Upper lobe of right lung (tissue), 1 donor: ENCODE measurements around the gene ZNF212. TPM values are rescaled to one million over a fixed set of nuclear protein-coding genes. Genes with fewer than 3 reads are reported as not detected.

Experiments used
- ATAC-seq: fragments of 200-7000 bp; cut with Tn5 transposase; one replicate; pipeline ENCODE4 v1.9.1; 2020; ENCODE audit warnings: mild to moderate bottlenecking, moderate library complexity
- DNase-seq: peaks from one replicate; pipeline ENCODE4 v3.0.0-alpha.2; 2020
- H3K27ac ChIP-seq: fragments of 200-600 bp; one replicate; pipeline ENCODE4 v1.8.0; 2022
- H3K27me3 ChIP-seq: fragments of 200-600 bp; one replicate; pipeline ENCODE4 v1.8.0; 2022; ENCODE audit warnings: mild to moderate bottlenecking
- H3K36me3 ChIP-seq: fragments of 200-600 bp; one replicate; pipeline ENCODE4 v1.8.0; 2022
- H3K4me1 ChIP-seq: fragments of 200-600 bp; one replicate; pipeline ENCODE4 v1.8.0; 2022
- H3K4me3 ChIP-seq: fragments of 200-600 bp; one replicate; pipeline ENCODE4 v1.8.0; 2022; ENCODE audit warnings: mild to moderate bottlenecking
- H3K9me3 ChIP-seq: fragments of 200-600 bp; one replicate; pipeline ENCODE4 v1.8.0; 2022
- intact Hi-C: fragments of 100-400 bp; cut with DNase I; formaldehyde crosslinking; loops from one replicate; pipeline ENCODE4 v1.11.0; 2022
- long read RNA-seq: library from polyadenylated mRNA; unstranded; transcript quantifications from one replicate; pipeline ENCODE4 v2.0.0, GENCODE V29; 2021
- total RNA-seq: library from RNA; stranded (reverse); fragmentation: NEBNext Ultra II Directional; extraction: Animal tissue kit (Norgen Biotek cat#: 25700); gene quantifications from one replicate; pipeline ENCODE4 v1.2.1, GENCODE V29; 2021
- TF ChIP-seq, protein P1 (sequence below): fragments of 200-600 bp; IDR thresholded peaks from one replicate; pipeline ENCODE4 v1.8.0; 2022; ENCODE audit warnings: antibody characterized with exemption
- donor health status: DM: no; HTN: yes; CAD: no; lungs with severe emphysema.

The ZNF212 gene
- total RNA-seq = 10.2 TPM
- long read RNA-seq, partial matches to known transcripts = 0 of 2 reads
- long read RNA-seq, other reads (novel, unspliced or antisense) = 1 of 2 reads

DNA sequence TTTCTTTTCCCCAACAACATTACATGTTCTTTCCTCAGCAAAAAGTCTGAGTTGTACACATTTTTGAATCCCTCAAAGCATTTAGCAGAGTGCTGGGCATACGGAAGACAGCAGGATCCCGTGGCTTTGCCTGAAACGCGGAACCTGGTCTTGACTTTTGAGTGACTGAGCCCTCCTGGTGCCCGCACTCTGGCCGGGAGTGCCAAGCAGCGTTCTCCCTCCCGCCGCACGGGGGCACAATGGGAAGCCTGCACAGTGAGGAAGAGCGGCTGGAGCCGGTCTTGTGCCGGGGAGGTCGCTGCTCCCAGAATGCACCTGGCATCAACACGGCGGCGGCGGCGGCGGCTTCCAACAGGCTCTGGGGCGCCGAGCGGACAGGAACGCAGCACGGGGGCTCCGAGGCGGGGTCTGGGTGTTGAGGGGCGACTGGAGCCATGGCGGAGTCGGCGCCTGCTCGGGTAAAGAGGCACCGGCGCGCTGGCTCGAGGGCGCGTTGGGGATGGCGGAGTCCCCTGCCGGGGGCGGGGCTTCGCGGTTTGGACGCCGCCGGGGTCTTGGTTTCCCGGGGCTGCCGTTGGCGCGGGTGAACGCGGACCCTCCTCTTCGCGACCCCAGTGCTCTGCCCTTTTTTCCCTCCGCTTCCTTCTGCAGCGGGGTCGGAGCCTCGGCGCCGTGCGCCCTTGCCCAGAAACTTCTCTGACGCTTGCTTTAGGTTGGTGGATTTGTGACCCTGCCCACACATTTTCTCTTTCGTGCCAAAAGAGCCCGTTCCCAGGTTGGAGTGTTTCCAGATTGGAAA is at the start of gene ZNF212:
ZNF212 (plus strand) TSS at position 307 of the 799 bp plus-strand sequence; CDS start at position 435, 128 bp downstream.
- ATAC-seq (peak; percentile 100), DNase-seq (peak; percentile 96)
- Histone ChIP-seq H3K4me3 (peak within 1 kb of the TSS; percentile 95), H3K27me3 (no peaks in the 10 kb centered on the region), H3K27ac (peak within 1 kb of the TSS; percentile 72), H3K36me3 (no peaks in the 10 kb centered on the region), H3K9me3 (no peaks in the 10 kb centered on the region), H3K4me1 (peaks cover 16% of the 10 kb centered on the region)
- intact Hi-C loops = no loop called here
- TF ChIP-seq, protein P1, sequence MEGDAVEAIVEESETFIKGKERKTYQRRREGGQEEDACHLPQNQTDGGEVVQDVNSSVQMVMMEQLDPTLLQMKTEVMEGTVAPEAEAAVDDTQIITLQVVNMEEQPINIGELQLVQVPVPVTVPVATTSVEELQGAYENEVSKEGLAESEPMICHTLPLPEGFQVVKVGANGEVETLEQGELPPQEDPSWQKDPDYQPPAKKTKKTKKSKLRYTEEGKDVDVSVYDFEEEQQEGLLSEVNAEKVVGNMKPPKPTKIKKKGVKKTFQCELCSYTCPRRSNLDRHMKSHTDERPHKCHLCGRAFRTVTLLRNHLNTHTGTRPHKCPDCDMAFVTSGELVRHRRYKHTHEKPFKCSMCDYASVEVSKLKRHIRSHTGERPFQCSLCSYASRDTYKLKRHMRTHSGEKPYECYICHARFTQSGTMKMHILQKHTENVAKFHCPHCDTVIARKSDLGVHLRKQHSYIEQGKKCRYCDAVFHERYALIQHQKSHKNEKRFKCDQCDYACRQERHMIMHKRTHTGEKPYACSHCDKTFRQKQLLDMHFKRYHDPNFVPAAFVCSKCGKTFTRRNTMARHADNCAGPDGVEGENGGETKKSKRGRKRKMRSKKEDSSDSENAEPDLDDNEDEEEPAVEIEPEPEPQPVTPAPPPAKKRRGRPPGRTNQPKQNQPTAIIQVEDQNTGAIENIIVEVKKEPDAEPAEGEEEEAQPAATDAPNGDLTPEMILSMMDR = peak; percentile 87

DNA sequence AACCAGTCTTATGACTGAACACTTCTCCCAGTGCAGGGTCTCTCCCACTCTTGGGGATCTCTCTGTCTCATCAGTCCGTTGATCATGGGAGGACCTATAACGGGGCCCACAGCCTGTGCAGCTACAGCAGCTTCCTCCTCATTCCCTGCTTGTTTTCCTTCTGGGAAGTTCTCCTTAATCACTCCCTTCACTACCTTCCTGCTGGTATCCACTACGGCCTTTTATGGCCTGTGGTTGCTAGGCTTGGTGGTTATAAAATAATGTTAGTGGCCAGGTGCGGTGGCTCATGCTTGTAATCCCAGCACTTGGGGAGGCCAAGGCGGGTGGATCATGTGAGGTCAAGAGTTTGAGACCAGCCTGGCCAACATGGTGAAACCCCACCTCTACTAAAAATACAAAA is 47.6 kb upstream of the ZNF212 start:
- intact Hi-C loops = no loop called here
- Histone ChIP-seq H3K9me3 (no peaks in the 10 kb centered on the region), H3K4me3 (no peak overlapping the region), H3K4me1 (peaks cover 9% of the 10 kb centered on the region), H3K36me3 (no peaks in the 10 kb centered on the region), H3K27ac (no peak overlapping the region), H3K27me3 (no peaks in the 10 kb centered on the region)
- ATAC-seq = no peak
- TF ChIP-seq, protein P1 = no peak
- DNase-seq = no peak

- H3K27me3 ChIP-seq = no peaks in the 10 kb centered on the region
- TF ChIP-seq, protein P1 = no peak
- ATAC-seq (no peak), DNase-seq (no peak)
- H3K4me1 ChIP-seq = peaks cover 15% of the 10 kb centered on the region
- H3K36me3 ChIP-seq = peaks cover 17% of the 10 kb centered on the region
- peak overlapping the region; percentile 80 for H3K4me3 ChIP-seq
- H3K27ac ChIP-seq = peak overlapping the region; percentile 85
- H3K9me3 ChIP-seq = no peaks in the 10 kb centered on the region
- intact Hi-C loops = no loop called here
These were observed 44.7 kb upstream of the ZNF212 start for GRCh38 chr7:149194799-149195179.

DNA sequence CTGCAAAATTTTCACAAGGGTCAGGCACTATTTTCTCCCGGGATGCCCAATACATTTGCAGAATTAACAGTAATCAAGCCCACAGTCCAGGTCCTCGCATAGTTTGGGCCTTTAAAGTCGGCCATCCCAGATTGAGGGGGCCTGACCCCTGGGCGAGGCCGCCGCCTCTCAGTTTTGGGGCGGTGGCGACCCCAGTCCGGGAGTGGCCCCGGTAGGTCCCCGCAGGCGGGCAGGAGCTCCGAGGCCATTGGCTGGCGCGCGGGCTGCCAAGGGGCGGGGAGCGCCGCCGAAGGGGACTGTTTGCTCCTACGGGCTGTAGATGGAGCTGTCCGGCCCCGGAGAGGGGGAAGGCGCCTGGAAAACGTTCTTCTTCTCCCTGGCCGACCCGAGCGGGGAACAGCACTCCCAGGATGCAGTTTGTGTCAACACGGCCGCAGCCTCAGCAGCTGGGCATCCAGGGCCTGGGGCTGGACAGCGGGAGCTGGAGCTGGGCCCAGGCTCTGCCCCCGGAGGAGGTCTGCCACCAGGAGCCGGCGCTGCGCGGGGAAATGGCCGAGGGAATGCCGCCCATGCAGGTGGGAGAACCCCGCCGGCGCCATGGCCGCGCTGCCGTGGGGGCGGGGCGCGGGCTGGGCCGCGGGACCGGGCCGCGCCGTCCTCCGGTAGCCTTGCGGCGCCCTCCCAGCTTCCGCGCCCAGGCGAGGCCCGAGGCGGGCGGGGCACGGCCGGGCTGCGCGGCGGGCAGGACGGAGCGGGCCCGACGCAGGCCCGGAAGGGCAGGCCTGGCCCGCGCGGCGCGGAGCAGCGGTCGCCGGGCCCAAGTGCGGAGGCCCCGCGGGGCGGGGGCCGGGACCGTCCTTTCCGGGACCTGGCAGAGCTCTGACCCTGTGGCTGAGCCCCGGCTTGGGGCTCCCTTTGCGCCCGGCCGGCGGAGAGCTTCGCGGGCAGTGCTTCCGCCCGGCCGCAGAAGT is 44.0 kb upstream of the ZNF212 start, which contains the start of gene ZNF282:
ZNF282 (plus strand) TSS at position 367 of the 971 bp plus-strand sequence; CDS start at position 411, 44 bp downstream.
- TF ChIP-seq, protein P1 = peak; percentile 73
- ATAC-seq (peak; percentile 98), DNase-seq (peak; percentile 95)
- peak within 1 kb of the TSS; percentile 80 for H3K4me3 ChIP-seq
- no peaks in the 10 kb centered on the region for H3K9me3 ChIP-seq
- peaks cover 15% of the 10 kb centered on the region for H3K4me1 ChIP-seq
- H3K27me3 ChIP-seq = no peaks in the 10 kb centered on the region
- peaks cover 23% of the 10 kb centered on the region for H3K36me3 ChIP-seq
- intact Hi-C loops = no loop called here
- H3K27ac ChIP-seq = peak within 1 kb of the TSS; percentile 85

- no peaks in the 10 kb centered on the region for H3K27me3 ChIP-seq
- H3K36me3 ChIP-seq = peaks cover 31% of the 10 kb centered on the region
- intact Hi-C loops = no loop called here
- H3K27ac ChIP-seq = peak overlapping the region; percentile 85
- H3K4me1 ChIP-seq = peaks cover 15% of the 10 kb centered on the region
- H3K4me3 ChIP-seq = peak overlapping the region; percentile 80
- TF ChIP-seq, protein P1 = no peak
- ATAC-seq = no peak
- H3K9me3 ChIP-seq = no peaks in the 10 kb centered on the region
- DNase-seq = peak; percentile 41
These were observed 43.2 kb upstream of the ZNF212 start for GRCh38 chr7:149196151-149196704.
